H9 (cell line): ENCODE measurements around the gene MBD5. TPM values are rescaled to one million over a fixed set of nuclear protein-coding genes. Genes with fewer than 3 reads are reported as not detected.

ENCODE experiments used
- DNase-seq: peaks from one replicate; pipeline ENCODE4 v3.0.0-alpha.2; 2017
- H2AFZ ChIP-seq: one replicate; pipeline ENCODE4 v1.6.1; 2013; ENCODE audit warnings: mild to moderate bottlenecking, low read length, control low read depth, moderate library complexity
- H2AK5ac ChIP-seq: 2 replicates; pipeline ENCODE4 v1.6.1; 2013; ENCODE audit warnings: low read length, control low read depth, mixed read lengths; ENCODE audit not compliant: insufficient read length
- H2BK120ac ChIP-seq: one replicate; pipeline ENCODE4 v1.6.1; 2013; ENCODE audit warnings: low read depth, mild to moderate bottlenecking, low read length, control low read depth, inconsistent platforms; ENCODE audit not compliant: poor library complexity, severe bottlenecking
- H2BK12ac ChIP-seq: 2 replicates; pipeline ENCODE4 v1.6.1; 2013; ENCODE audit warnings: low read length, control low read depth, mixed read lengths, low read depth; ENCODE audit not compliant: insufficient read length
- H2BK15ac ChIP-seq: 2 replicates; pipeline ENCODE4 v1.6.1; 2013; ENCODE audit warnings: low read depth, low read length, control low read depth
- H2BK20ac ChIP-seq: one replicate; pipeline ENCODE4 v1.6.1; 2013; ENCODE audit warnings: low read depth, mild to moderate bottlenecking, low read length, control low read depth, inconsistent platforms; ENCODE audit not compliant: poor library complexity, severe bottlenecking
- H2BK5ac ChIP-seq: 2 replicates; pipeline ENCODE4 v1.6.1; 2013; ENCODE audit warnings: low read length, control low read depth, mixed read lengths; ENCODE audit not compliant: insufficient read length
- H3K14ac ChIP-seq: 2 replicates; pipeline ENCODE4 v1.6.1; 2013; ENCODE audit warnings: low read length, control low read depth; ENCODE audit not compliant: insufficient read depth
- H3K18ac ChIP-seq: 2 replicates; pipeline ENCODE4 v1.6.1; 2013; ENCODE audit warnings: low read depth, mild to moderate bottlenecking, mixed read lengths, low read length, control low read depth; ENCODE audit not compliant: insufficient read length
- H3K23ac ChIP-seq: 2 replicates; pipeline ENCODE4 v1.6.1; 2013; ENCODE audit warnings: low read length, control low read depth, mixed read lengths, low read depth; ENCODE audit not compliant: insufficient read length
- H3K23me2 ChIP-seq: 2 replicates; pipeline ENCODE4 v1.6.1; 2013; ENCODE audit warnings: low read depth, mild to moderate bottlenecking, mixed read lengths, low read length, control low read depth; ENCODE audit not compliant: insufficient read length, poor library complexity, severe bottlenecking
- H3K27ac ChIP-seq: 2 replicates; pipeline ENCODE4 v1.5.1; 2013; ENCODE audit warnings: low read length, control low read depth, mixed read lengths, low read depth; ENCODE audit not compliant: insufficient read length
- H3K27me3 ChIP-seq: 2 replicates; pipeline ENCODE4 v1.6.1; 2013; ENCODE audit warnings: low read length, control low read depth, inconsistent platforms; ENCODE audit not compliant: insufficient read depth
- H3K4ac ChIP-seq: 2 replicates; pipeline ENCODE4 v1.6.1; 2013; ENCODE audit warnings: low read depth, mild to moderate bottlenecking, control low read depth, inconsistent platforms, low read length, moderate library complexity
- H3K4me1 ChIP-seq: 2 replicates; pipeline ENCODE4 v1.6.1; 2013; ENCODE audit warnings: low read length, control low read depth, inconsistent platforms; ENCODE audit not compliant: insufficient read depth
- H3K4me2 ChIP-seq: 2 replicates; pipeline ENCODE4 v1.6.1; 2013; ENCODE audit warnings: low read length, control low read depth, mixed read lengths; ENCODE audit not compliant: insufficient read length, insufficient read depth
- H3K56ac ChIP-seq: 2 replicates; pipeline ENCODE4 v1.6.1; 2013; ENCODE audit warnings: low read depth, mild to moderate bottlenecking, mixed read lengths, low read length, control low read depth; ENCODE audit not compliant: insufficient read length
- H3K79me1 ChIP-seq: 2 replicates; pipeline ENCODE4 v1.6.1; 2013; ENCODE audit warnings: low read depth, mild to moderate bottlenecking, moderate library complexity, low read length, control low read depth, inconsistent platforms; ENCODE audit not compliant: insufficient read depth, poor library complexity, severe bottlenecking
- H3K79me2 ChIP-seq: 2 replicates; pipeline ENCODE4 v1.6.1; 2013; ENCODE audit warnings: low read length, control low read depth, inconsistent platforms; ENCODE audit not compliant: insufficient read depth
- H3K9ac ChIP-seq: 2 replicates; pipeline ENCODE4 v1.6.1; 2013; ENCODE audit warnings: low read length, control low read depth, mixed read lengths; ENCODE audit not compliant: insufficient read length; ENCODE audit errors: extremely low read depth
- H3K9me3 ChIP-seq: one replicate; pipeline ENCODE4 v1.6.1; 2013; ENCODE audit warnings: low read depth, low read length, inconsistent platforms; ENCODE audit not compliant: control insufficient read depth
- H3T11ph ChIP-seq: one replicate; pipeline ENCODE4 v1.6.1; 2013; ENCODE audit warnings: mild to moderate bottlenecking, low read length, control low read depth, inconsistent platforms
- H4K20me1 ChIP-seq: one replicate; pipeline ENCODE4 v1.6.1; 2013; ENCODE audit not compliant: control insufficient read depth, insufficient read length, insufficient read depth
- H4K5ac ChIP-seq: 2 replicates; pipeline ENCODE4 v1.6.1; 2013; ENCODE audit warnings: low read depth, mild to moderate bottlenecking, mixed read lengths, low read length, control low read depth; ENCODE audit not compliant: insufficient read length
- H4K8ac ChIP-seq: replicated peaks from 2 replicates; pipeline ENCODE4 v1.6.1; 2013; ENCODE audit warnings: low read length, control low read depth, mixed read lengths, low read depth; ENCODE audit not compliant: insufficient read length
- H4K91ac ChIP-seq: 2 replicates; pipeline ENCODE4 v1.6.1; 2013; ENCODE audit warnings: low read depth, mild to moderate bottlenecking, moderate library complexity, mixed read lengths, low read length, control low read depth; ENCODE audit not compliant: insufficient read length
- H3K27ac Mint-ChIP-seq, 3 experiments: 2 replicates in 2 of 3; 3 replicates in 1 of 3; pipeline ENCODE4 v1.8.0; 2020 to 2021; ENCODE audit warnings: mixed read lengths in 3 of 3, mild to moderate bottlenecking in 1 of 3, moderate library complexity in 1 of 3
- H3K27me3 Mint-ChIP-seq: 2 replicates; pipeline ENCODE4 v1.8.0; 2021; ENCODE audit warnings: low read depth, mild to moderate bottlenecking, moderate library complexity, mixed read lengths
- H3K36me3 Mint-ChIP-seq, 3 experiments: 2 replicates in 2 of 3; 3 replicates in 1 of 3; pipeline ENCODE4 v1.8.0; 2020 to 2021; ENCODE audit warnings: low read depth in 3 of 3, mixed read lengths in 3 of 3; ENCODE audit not compliant: insufficient read depth in 1 of 3
- H3K4me1 Mint-ChIP-seq, 2 experiments: 2 replicates each; pipeline ENCODE4 v1.8.0; 2020; ENCODE audit warnings: mixed read lengths in 2 of 2
- H3K4me3 Mint-ChIP-seq, 2 experiments: 2 replicates in 1 of 2; 3 replicates in 1 of 2; pipeline ENCODE4 v1.8.0; 2020 to 2021; ENCODE audit warnings: mild to moderate bottlenecking in 2 of 2, mixed read lengths in 2 of 2, moderate library complexity in 1 of 2
- H3K9me3 Mint-ChIP-seq, 2 experiments: 2 replicates in 1 of 2; 3 replicates in 1 of 2; pipeline ENCODE4 v1.8.0; 2020; ENCODE audit warnings: mild to moderate bottlenecking in 2 of 2, mixed read lengths in 2 of 2, moderate library complexity in 1 of 2
- WGBS: extraction: QIAGEN DNeasy Blood & Tissue Kit; methylation state at CpG from one replicate; pipeline ENCODE4 v1.1.7; 2013; ENCODE audit warnings: missing lambda C conversion rate, low lambda C conversion rate, mixed read lengths; ENCODE audit not compliant: insufficient read length; ENCODE audit errors: extremely low coverage; 5-methylcytosine and 5-hydroxymethylcytosine counted together
- total RNA-seq: library from RNA; stranded (reverse); gene quantifications from 2 replicates; pipeline ENCODE4 v1.2.1, GENCODE V29; 2021
- TF ChIP-seq, protein P1 (sequence below): fragments of 200-600 bp; sonication (generic); conservative IDR thresholded peaks from 3 replicates; pipeline ENCODE4 v1.8.0; 2021; ENCODE audit warnings: antibody characterized with exemption, mild to moderate bottlenecking

MBD5 gene
- total RNA-seq, 1 experiment from 2014 or later, result 23.1 TPM

DNA sequence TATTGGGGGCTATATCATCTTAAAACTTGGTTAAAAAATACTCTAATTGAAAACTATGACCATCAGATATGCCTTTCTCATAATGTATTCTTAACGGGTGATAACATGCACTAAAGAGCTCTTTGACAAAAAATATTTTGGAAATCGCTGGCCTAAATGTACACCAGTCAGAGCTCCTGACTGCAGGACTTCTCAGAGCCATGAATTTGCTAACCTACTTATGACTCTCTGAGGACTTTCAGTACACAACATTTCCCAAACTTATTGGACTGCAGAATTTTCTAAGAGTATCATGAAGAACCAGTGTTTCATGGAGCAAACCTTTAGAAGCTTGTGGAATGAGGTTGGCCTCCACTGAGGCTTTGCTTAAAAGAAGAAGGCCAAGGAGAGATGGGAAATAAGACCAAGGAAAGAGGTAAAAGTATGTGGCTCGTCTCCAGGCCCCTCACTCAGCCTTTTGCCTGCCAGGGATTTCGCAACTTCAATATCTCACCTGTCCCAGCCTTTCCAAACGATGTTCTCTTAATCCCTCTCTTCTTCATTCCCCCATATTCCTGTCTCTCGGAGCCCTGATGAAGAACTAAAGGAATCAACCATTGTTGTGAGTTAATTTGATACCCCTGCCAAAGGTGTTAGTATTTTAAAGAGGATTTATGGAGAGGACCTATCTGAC, 534.9 kb downstream of the MBD5 start:
- Histone ChIP-seq H2BK15ac (no peak overlapping the region), H3K14ac (no peak overlapping the region), H2BK12ac (no peak overlapping the region), H4K20me1 (no peaks in the 10 kb centered on the region), H3K4me1 (peaks cover 18% of the 10 kb centered on the region; the same call in 1 of the 2 replicates), H3K23ac (no peak overlapping the region), H3K56ac (no peak overlapping the region), H2BK20ac (no peak overlapping the region), H2BK5ac (no peak overlapping the region), H3K4ac (no peak overlapping the region), H4K8ac (no peak overlapping the region), H3K79me1 (no peaks in the 10 kb centered on the region), H4K91ac (no peak overlapping the region), H3K4me2 (no peak overlapping the region), H3K18ac (no peak overlapping the region), H3K27me3 (no peaks in the 10 kb centered on the region; the same call in 1 of the 2 replicates), H3T11ph (no peak overlapping the region), H3K79me2 (no peaks in the 10 kb centered on the region), H3K23me2 (no peaks in the 10 kb centered on the region), H2AFZ (no peak overlapping the region), H4K5ac (no peak overlapping the region), H2BK120ac (no peak overlapping the region), H3K9ac (no peak overlapping the region), H3K27ac (no peak overlapping the region), H2AK5ac (no peak overlapping the region), H3K9me3 (no peaks in the 10 kb centered on the region)
- Mint-ChIP-seq H3K27me3 (peaks cover 13% of the 10 kb centered on the region), H3K4me3 (no peak overlapping the region), H3K27ac (no peak overlapping the region), H3K9me3 (peaks cover 3 to 7% of the 10 kb centered on the region in 2 experiments; a peak in 4 of 5 replicates), H3K36me3 (peaks cover 3 to 16% (median 5%) of the 10 kb centered on the region in 3 experiments), H3K4me1 (no peaks in the 10 kb centered on the region)
- no CpG with 5 or more reads among the region's 6 CpGs for WGBS
- no peak for DNase-seq
- TF ChIP-seq, protein P1, sequence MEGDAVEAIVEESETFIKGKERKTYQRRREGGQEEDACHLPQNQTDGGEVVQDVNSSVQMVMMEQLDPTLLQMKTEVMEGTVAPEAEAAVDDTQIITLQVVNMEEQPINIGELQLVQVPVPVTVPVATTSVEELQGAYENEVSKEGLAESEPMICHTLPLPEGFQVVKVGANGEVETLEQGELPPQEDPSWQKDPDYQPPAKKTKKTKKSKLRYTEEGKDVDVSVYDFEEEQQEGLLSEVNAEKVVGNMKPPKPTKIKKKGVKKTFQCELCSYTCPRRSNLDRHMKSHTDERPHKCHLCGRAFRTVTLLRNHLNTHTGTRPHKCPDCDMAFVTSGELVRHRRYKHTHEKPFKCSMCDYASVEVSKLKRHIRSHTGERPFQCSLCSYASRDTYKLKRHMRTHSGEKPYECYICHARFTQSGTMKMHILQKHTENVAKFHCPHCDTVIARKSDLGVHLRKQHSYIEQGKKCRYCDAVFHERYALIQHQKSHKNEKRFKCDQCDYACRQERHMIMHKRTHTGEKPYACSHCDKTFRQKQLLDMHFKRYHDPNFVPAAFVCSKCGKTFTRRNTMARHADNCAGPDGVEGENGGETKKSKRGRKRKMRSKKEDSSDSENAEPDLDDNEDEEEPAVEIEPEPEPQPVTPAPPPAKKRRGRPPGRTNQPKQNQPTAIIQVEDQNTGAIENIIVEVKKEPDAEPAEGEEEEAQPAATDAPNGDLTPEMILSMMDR, result no peak
